GM12878 (cell line): Measurements from ENCODE around the gene MBOAT7. TPM values are rescaled to one million over a fixed set of nuclear protein-coding genes. Genes with fewer than 3 reads are reported as not detected.

Experiments
- ATF3 ChIP-seq: IDR thresholded peaks from 2 replicates; pipeline ENCODE4 v1.6.1; 2011; ENCODE audit warnings: low read depth, mild to moderate bottlenecking, low read length, moderate library complexity, borderline replicate concordance; ENCODE audit errors: extremely low read depth
- BACH1 ChIP-seq: fragments of 450-650 bp; IDR thresholded peaks from 2 replicates; pipeline ENCODE4 v1.6.1; 2017; ENCODE audit warnings: mild to moderate bottlenecking, borderline replicate concordance
- CBX3 ChIP-seq: fragments of 200-600 bp; sonication (generic); IDR thresholded peaks from 2 replicates; pipeline ENCODE4 v1.6.1; 2016; ENCODE audit warnings: low read depth, borderline replicate concordance
- CHD4 ChIP-seq: fragments of 200-600 bp; sonication (generic); IDR thresholded peaks from 2 replicates; pipeline ENCODE4 v1.6.1; 2016; ENCODE audit warnings: mild to moderate bottlenecking
- E2F8 ChIP-seq: fragments of 450-650 bp; IDR thresholded peaks from 2 replicates; pipeline ENCODE4 v1.6.1; 2018; ENCODE audit warnings: mild to moderate bottlenecking, low read depth, moderate library complexity; ENCODE audit not compliant: partially characterized antibody
- HCFC1 ChIP-seq: fragments of 150-350 bp; IDR thresholded peaks from 2 replicates; pipeline ENCODE4 v1.6.1; 2014; ENCODE audit warnings: low read length
- HDAC2 ChIP-seq: fragments of 200-600 bp; sonication (generic); IDR thresholded peaks from 2 replicates; pipeline ENCODE4 v1.6.1; 2017
- HDGF ChIP-seq: fragments of 450-650 bp; IDR thresholded peaks from 2 replicates; pipeline ENCODE4 v1.6.1; 2016; ENCODE audit warnings: antibody characterized with exemption
- IRF3 ChIP-seq: fragments of 450-650 bp; IDR thresholded peaks from 2 replicates; pipeline ENCODE4 v1.6.1; 2014; ENCODE audit warnings: mild to moderate bottlenecking
- MXI1 ChIP-seq: fragments of 150-350 bp; IDR thresholded peaks from 2 replicates; pipeline ENCODE4 v1.6.1; 2011; ENCODE audit warnings: low read depth, mild to moderate bottlenecking, inconsistent platforms, low read length, improper control_type of control experiment
- NKRF ChIP-seq: fragments of 450-650 bp; conservative IDR thresholded peaks from 2 replicates; pipeline ENCODE4 v1.6.1; 2017; ENCODE audit warnings: mild to moderate bottlenecking, moderate library complexity
- PRDM15 ChIP-seq: fragments of 450-650 bp; formaldehyde crosslinking; IDR thresholded peaks from 2 replicates; pipeline ENCODE4 v1.4.0; 2020; ENCODE audit warnings: mild to moderate bottlenecking, moderate library complexity
- RAD21 ChIP-seq: IDR thresholded peaks from 2 replicates; pipeline ENCODE4 v1.6.1; 2011; ENCODE audit warnings: mild to moderate bottlenecking, low read depth, low read length, moderate library complexity; ENCODE audit not compliant: insufficient read depth
- SKIL ChIP-seq: fragments of 450-650 bp; IDR thresholded peaks from 2 replicates; pipeline ENCODE4 v1.6.1; 2017; ENCODE audit warnings: mild to moderate bottlenecking, low read depth, inconsistent platforms; ENCODE audit not compliant: poor library complexity, severe bottlenecking
- TBL1XR1 ChIP-seq: IDR thresholded peaks from 2 replicates; pipeline ENCODE4 v1.6.1; 2012; ENCODE audit warnings: low read depth, low read length, improper control_type of control experiment
- YY1 ChIP-seq: IDR thresholded peaks from 2 replicates; pipeline ENCODE4 v1.6.1; 2011; ENCODE audit warnings: low read depth, mild to moderate bottlenecking, low read length
- ZNF24 ChIP-seq: fragments of 450-650 bp; IDR thresholded peaks from 2 replicates; pipeline ENCODE4 v1.6.1; 2017; ENCODE audit warnings: antibody characterized with exemption, mild to moderate bottlenecking
- polyA plus RNA-seq, 11 experiments: library from polyadenylated mRNA; depleted of rRNA in 4 of 11; unstranded in 6 of 11; stranded (reverse) in 5 of 11; fragments of >200 nt; fragmentation: Nextera tagmentation in 4 of 11; fragmentation: Illumina TruSeq in 1 of 11; extraction: Ambion mirVana in 4 of 11; extraction: Trizol in 1 of 11; gene quantifications; 1 replicate in 1 of 11; 2 replicates in 10 of 11; pipeline versions ENCODE4 v1.2.1 to v1.2.3, GENCODE V29; 2011 to 2016; ENCODE audit warnings: inconsistent platforms in 2 of 11, missing spikeins in 2 of 11, low read depth in 1 of 11
- total RNA-seq, 4 experiments: library from RNA; depleted of rRNA in 3 of 4; stranded (reverse); fragments of >200 nt in 3 of 4; fragmentation: Illumina TruSeq in 1 of 4; extraction: Trizol in 1 of 4; gene quantifications; 2 replicates each; pipeline versions ENCODE4 v1.2.1 to v1.2.3, GENCODE V29; 2013 to 2021

MBOAT7 gene
- total and polyA plus RNA-seq, 10 of the 15 experiments (the other 5 are each of a cell fraction or from before 2014, with no cell fraction given) = 0.69 to 44.5 (median 21.7) TPM

GRCh38 chr19:54191011-54191810 lies 1.8 kb upstream of the MBOAT7 start, which contains the start of gene TSEN34 (continued):
- TF ChIP-seq PRDM15 (CRISPR knock-in tag) (no peak), HCFC1 (no peak), CHD4 (no peak), HDAC2 (no peak), ATF3 (no peak), ZNF24 (no peak), NKRF (peak; percentile 84; the same call in 1 of the 2 replicates), TBL1XR1 (no peak), SKIL (no peak), HDGF (no peak), E2F8 (no peak), IRF3 (no peak), BACH1 (peak; percentile 73), MXI1 (peak; percentile 65), RAD21 (no peak), YY1 (peak; percentile 39; the same call in 1 of the 2 replicates), CBX3 (no peak)
